22Rv1 (cell line): ENCODE data around the gene CROCC2.

Experiments used
- H3K27ac ChIP-seq: fragments of 450-650 bp; 2 replicates; pipeline ENCODE4 v1.5.1; 2017
- CTCF ChIP-seq: fragments of 450-650 bp; IDR thresholded peaks from 2 replicates; pipeline ENCODE4 v1.5.1; 2017; ENCODE audit warnings: mild to moderate bottlenecking
- ZFX ChIP-seq: fragments of 450-650 bp; IDR thresholded peaks from 2 replicates; pipeline ENCODE4 v1.6.1; 2017; ENCODE audit warnings: antibody characterized with exemption, borderline replicate concordance

The CROCC2 gene

GRCh38 chr2:241006412-241006811 is 100.3 kb downstream of the CROCC2 start:
- no peak overlapping the region for H3K27ac ChIP-seq
- no peak for TF ChIP-seq ZFX
- no peak for TF ChIP-seq CTCF

- no peak for TF ChIP-seq ZFX
- no peak for TF ChIP-seq CTCF
- H3K27ac ChIP-seq: no peak overlapping the region
These were observed 101.0 kb downstream of the CROCC2 start for GRCh38 chr2:241007111-241007510.

GRCh38 chr2:241007880-241008710 is 102.0 kb downstream of the CROCC2 start:
- no peak for TF ChIP-seq CTCF

GRCh38 chr2:241008711-241009121 is 102.6 kb downstream of the CROCC2 start:
- TF ChIP-seq ZFX (no peak), CTCF (no peak)
- H3K27ac ChIP-seq: no peak overlapping the region

More at GRCh38 chr2:241007880-241008710, 102.0 kb downstream of the CROCC2 start:
- H3K27ac ChIP-seq: no peak overlapping the region

- H3K27ac ChIP-seq: no peak overlapping the region
- no peak for TF ChIP-seq ZFX
- TF ChIP-seq CTCF: no peak
These were observed 103.1 kb downstream of the CROCC2 start for GRCh38 chr2:241009191-241009590.

- TF ChIP-seq CTCF (no peak), ZFX (no peak)
These were observed 103.7 kb downstream of the CROCC2 start for GRCh38 chr2:241009601-241010530.

More at GRCh38 chr2:241009601-241010530, 103.7 kb downstream of the CROCC2 start:
- H3K27ac ChIP-seq: no peak overlapping the region
